ENCODE measurements around the gene VAV2. TPM values are rescaled to one million over a fixed set of nuclear protein-coding genes. Genes with fewer than 3 reads are reported as not detected.

VAV2 gene
- total and polyA plus RNA-seq, 9 of the 15 experiments (the other 6 are each of a cell fraction or from before 2014, with no cell fraction given) = 0.01 to 2.7 (median 1.0) TPM; not detected in 1

DNA sequence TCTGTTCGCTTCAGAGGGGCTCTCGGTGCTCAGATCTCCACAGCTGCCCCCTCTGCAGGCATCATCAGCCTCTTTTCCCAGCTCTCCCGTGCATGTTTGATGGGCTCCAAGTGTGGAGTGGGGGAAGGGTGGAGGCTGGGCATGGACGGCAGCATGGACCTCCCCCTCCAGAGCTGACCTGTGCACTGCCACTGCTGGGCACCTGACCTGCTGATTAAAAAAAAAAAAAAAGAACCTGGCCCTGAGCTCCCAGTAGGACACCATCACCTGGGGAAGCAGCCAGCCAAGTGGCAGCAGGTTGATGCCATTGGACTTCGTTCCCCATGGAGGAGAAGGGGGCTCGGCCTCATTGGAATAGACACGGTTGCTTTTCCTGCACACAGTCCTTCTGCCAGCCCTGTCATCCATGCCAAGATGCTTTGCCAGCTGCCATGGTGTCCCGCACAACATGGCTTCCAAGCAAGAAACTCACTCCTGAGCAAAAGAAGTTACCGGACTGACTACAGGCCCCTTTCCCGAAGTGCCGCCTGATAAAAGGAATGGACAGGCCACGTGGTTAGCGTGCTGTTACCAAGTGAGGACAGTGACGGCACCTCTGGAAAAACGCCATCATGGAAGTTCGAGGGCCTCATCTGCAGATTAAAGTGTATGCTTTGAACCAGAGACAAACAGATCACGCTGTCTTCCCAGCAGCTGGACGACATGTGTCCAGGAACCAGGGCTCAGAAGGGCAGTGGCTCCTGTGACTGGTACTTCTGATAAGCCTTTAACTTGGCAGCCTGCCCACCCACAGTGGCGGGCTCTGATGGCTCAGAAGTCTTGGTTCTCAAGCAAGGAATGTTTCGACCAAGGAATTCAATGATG is 18.4 kb upstream of the VAV2 start:
- no peaks in the 10 kb centered on the region for H3K36me3 ChIP-seq (ENCODE audit: control insufficient read depth, insufficient read depth, low read length)
- no peak for ATAC-seq
- in situ Hi-C loops (cut with MboI) (no loop called here), intact Hi-C loops (cut with micrococcal nuclease) (no loop called here)
- no peaks in the 10 kb centered on the region for H4K20me1 ChIP-seq (replicated peaks; ENCODE audit: control insufficient read depth, insufficient read depth, low read length)
- no TSS peak for BruUV-seq (replicated peaks)
- H3K79me2 ChIP-seq (ENCODE audit: control insufficient read depth, insufficient read depth, low read length) = no peaks in the 10 kb centered on the region
- H2AFZ ChIP-seq (ENCODE audit: low read depth, low read length) = no peak overlapping the region
- no peak overlapping the region for H3K27ac ChIP-seq (ENCODE audit: extremely low read depth, low read depth, low read length)
- H3K4me1 ChIP-seq (replicated peaks in 1 of 2; ENCODE audit: control insufficient read depth in 2 of 2, insufficient read depth in 2 of 2, low read length in 2 of 2) = peaks cover 0 to 3% of the 10 kb centered on the region in 2 experiments; a peak in 1 of 5 replicates
- peak in 1 of 4 experiments; percentile 18 for DNase-seq (ENCODE audit: extremely low read depth in 1 of 4, low spot score in 3 of 4)
- H3K9ac ChIP-seq (ENCODE audit: insufficient read depth in 1 of 2, low read depth in 2 of 2, low read length in 2 of 2) = no peak overlapping the region
- ChIA-PET CTCF (ENCODE audit: low intra/inter-chr PET ratio) (no interaction called here), POLR2A (interaction anchor here (0.6 to 0.7 kb wide), 2 partner anchors 14 to 216 kb away, joined by 3 to 5 read pairs; no protein-coding TSS in a partner anchor)
- no peak for FAIRE-seq
- H3K4me2 ChIP-seq (ENCODE audit: insufficient read depth, low read length) = no peak overlapping the region
- peaks cover 21 to 34% of the 10 kb centered on the region in 2 experiments for H3K27me3 ChIP-seq (ENCODE audit: control insufficient read depth in 2 of 2, insufficient read depth in 2 of 2, low read length in 2 of 2)
- H3K4me3 ChIP-seq = no peak overlapping the region
- H3K9me1 ChIP-seq (ENCODE audit: control insufficient read depth, insufficient read depth, low read length) = no peaks in the 10 kb centered on the region
- 9% methylated on average over 20 of the region's 20 CpGs for WGBS (ENCODE audit: insufficient coverage, low coverage, missing lambda C conversion rate)
- peaks cover 3% of the 10 kb centered on the region; the same call in 1 of the 2 replicates for H3K9me3 ChIP-seq (replicated peaks; ENCODE audit: control insufficient read depth, insufficient read depth, low read depth, low read length)
- TF ChIP-seq NR1H2 (CRISPR knock-in tag; IDR thresholded peaks at IDR 0.05) = no peak
- no peak for TF ChIP-seq ZNF583 (CRISPR knock-in tag; IDR thresholded peaks at IDR 0.05)
- TF ChIP-seq NFIX (CRISPR knock-in tag; IDR thresholded peaks at IDR 0.05; ENCODE audit: low read depth) = no peak
- TF ChIP-seq SP1 (CRISPR knock-in tag; IDR thresholded peaks at IDR 0.05) = no peak
- no peak for TF ChIP-seq RBBP5 (IDR thresholded peaks at IDR 0.05; ENCODE audit: borderline replicate concordance, insufficient read depth, low read length, poor library complexity, severe bottlenecking)
- TF ChIP-seq CBFA2T3 (IDR thresholded peaks at IDR 0.05) = peak; percentile 56
- TF ChIP-seq, protein P1, sequence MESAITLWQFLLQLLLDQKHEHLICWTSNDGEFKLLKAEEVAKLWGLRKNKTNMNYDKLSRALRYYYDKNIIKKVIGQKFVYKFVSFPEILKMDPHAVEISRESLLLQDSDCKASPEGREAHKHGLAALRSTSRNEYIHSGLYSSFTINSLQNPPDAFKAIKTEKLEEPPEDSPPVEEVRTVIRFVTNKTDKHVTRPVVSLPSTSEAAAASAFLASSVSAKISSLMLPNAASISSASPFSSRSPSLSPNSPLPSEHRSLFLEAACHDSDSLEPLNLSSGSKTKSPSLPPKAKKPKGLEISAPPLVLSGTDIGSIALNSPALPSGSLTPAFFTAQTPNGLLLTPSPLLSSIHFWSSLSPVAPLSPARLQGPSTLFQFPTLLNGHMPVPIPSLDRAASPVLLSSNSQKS (CRISPR knock-in tag; IDR thresholded peaks at IDR 0.05) = no peak
- peak; percentile 59 for TF ChIP-seq NFIC (IDR thresholded peaks at IDR 0.05)
- TF ChIP-seq, protein P2, sequence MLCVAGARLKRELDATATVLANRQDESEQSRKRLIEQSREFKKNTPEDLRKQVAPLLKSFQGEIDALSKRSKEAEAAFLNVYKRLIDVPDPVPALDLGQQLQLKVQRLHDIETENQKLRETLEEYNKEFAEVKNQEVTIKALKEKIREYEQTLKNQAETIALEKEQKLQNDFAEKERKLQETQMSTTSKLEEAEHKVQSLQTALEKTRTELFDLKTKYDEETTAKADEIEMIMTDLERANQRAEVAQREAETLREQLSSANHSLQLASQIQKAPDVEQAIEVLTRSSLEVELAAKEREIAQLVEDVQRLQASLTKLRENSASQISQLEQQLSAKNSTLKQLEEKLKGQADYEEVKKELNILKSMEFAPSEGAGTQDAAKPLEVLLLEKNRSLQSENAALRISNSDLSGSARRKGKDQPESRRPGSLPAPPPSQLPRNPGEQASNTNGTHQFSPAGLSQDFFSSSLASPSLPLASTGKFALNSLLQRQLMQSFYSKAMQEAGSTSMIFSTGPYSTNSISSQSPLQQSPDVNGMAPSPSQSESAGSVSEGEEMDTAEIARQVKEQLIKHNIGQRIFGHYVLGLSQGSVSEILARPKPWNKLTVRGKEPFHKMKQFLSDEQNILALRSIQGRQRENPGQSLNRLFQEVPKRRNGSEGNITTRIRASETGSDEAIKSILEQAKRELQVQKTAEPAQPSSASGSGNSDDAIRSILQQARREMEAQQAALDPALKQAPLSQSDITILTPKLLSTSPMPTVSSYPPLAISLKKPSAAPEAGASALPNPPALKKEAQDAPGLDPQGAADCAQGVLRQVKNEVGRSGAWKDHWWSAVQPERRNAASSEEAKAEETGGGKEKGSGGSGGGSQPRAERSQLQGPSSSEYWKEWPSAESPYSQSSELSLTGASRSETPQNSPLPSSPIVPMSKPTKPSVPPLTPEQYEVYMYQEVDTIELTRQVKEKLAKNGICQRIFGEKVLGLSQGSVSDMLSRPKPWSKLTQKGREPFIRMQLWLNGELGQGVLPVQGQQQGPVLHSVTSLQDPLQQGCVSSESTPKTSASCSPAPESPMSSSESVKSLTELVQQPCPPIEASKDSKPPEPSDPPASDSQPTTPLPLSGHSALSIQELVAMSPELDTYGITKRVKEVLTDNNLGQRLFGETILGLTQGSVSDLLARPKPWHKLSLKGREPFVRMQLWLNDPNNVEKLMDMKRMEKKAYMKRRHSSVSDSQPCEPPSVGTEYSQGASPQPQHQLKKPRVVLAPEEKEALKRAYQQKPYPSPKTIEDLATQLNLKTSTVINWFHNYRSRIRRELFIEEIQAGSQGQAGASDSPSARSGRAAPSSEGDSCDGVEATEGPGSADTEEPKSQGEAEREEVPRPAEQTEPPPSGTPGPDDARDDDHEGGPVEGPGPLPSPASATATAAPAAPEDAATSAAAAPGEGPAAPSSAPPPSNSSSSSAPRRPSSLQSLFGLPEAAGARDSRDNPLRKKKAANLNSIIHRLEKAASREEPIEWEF (CRISPR knock-in tag; IDR thresholded peaks at IDR 0.05) = no peak
- TF ChIP-seq PTTG1 (tag; IDR thresholded peaks at IDR 0.05; ENCODE audit: low read depth) = no peak
- no peak for TF ChIP-seq SAP30 (IDR thresholded peaks at IDR 0.05; ENCODE audit: borderline replicate concordance, insufficient read depth, low read depth, low read length, poor library complexity, severe bottlenecking)
- TF ChIP-seq NONO (IDR thresholded peaks at IDR 0.05; ENCODE audit: low read depth in 2 of 2, low read length in 1 of 2) = no peak
- no peak for TF ChIP-seq POLR3G (IDR thresholded peaks at IDR 0.05; ENCODE audit: extremely low read depth, insufficient read length, insufficient replicate concordance)

All from K562 (cell line).